ENCODE data around the gene EXOC6B. TPM values are rescaled to one million over a fixed set of nuclear protein-coding genes. Genes with fewer than 3 reads are reported as not detected.

EXOC6B gene
- total RNA-seq, 1 donor from 2014 or later: 45.6 TPM

GRCh38 chr2:72581560-72582181, 244.2 kb downstream of the EXOC6B start:
- Mint-ChIP-seq H3K9me3 (ENCODE audit: unreplicated experiment) (no peaks in the 10 kb centered on the region), H3K27me3 (ENCODE audit: unreplicated experiment) (no peaks in the 10 kb centered on the region), H3K4me1 (ENCODE audit: unreplicated experiment) (peaks cover 8% of the 10 kb centered on the region), H3K36me3 (ENCODE audit: low read depth, unreplicated experiment) (no peaks in the 10 kb centered on the region), H3K27ac (ENCODE audit: unreplicated experiment) (no peak overlapping the region), H3K4me3 (ENCODE audit: unreplicated experiment) (no peak overlapping the region)
- peak; percentile 6 for DNase-seq (ENCODE audit: low spot score)
- TF ChIP-seq CTCF (IDR thresholded peaks at IDR 0.05; ENCODE audit: unreplicated experiment): no peak

DNA sequence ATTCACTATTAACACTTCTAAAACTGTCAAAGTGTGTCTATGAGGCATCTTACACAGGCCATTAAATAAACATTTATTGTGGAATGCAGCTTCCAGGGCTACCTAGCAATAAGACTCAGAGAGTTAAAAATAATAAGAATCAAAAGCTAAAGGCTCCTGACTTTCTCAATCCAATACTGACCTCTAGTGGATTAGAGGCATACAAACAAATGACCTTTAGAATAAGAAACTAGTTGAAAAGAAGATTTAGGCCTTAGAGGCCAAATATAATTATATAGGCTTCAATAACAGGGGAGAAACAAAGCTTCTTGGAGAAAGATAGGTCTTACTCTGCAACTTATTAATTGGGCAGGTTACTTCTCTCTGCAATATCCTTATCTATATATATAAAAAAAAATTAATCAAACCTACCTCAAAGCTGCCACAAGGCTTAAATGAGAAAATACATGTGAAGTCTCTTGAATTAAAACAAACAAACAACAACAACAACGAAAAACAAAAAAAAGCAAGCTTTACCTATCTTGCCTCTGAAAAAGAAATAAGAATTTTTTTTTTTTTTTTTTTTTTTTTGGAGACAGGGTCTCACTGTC, 246.1 kb downstream of the EXOC6B start:
- Mint-ChIP-seq H3K4me3 (ENCODE audit: unreplicated experiment) (no peak overlapping the region), H3K27ac (ENCODE audit: unreplicated experiment) (no peak overlapping the region), H3K9me3 (ENCODE audit: unreplicated experiment) (no peaks in the 10 kb centered on the region), H3K36me3 (ENCODE audit: low read depth, unreplicated experiment) (no peaks in the 10 kb centered on the region), H3K27me3 (ENCODE audit: unreplicated experiment) (no peaks in the 10 kb centered on the region), H3K4me1 (ENCODE audit: unreplicated experiment) (peaks cover 13% of the 10 kb centered on the region)
- TF ChIP-seq CTCF (IDR thresholded peaks at IDR 0.05; ENCODE audit: unreplicated experiment): peak; percentile 64
- no peak for DNase-seq (ENCODE audit: low spot score)

DNA sequence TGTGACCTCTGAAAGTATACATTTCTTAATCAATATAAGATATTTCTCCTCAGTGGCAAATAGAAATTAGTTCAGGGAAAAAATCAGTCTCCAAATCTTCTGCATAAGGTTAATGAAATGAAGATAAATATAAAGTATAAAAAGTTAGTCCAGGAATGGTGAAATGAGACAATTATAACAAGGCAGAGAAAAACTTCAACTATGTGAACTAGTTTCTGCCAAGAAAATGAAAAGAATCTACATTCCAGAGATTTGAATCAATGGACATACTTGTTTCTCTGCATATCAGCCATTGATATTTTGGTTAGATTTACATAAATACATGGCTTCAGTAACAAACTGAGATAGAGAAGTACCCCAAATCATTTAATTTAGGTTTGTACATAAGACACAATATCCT, 249.0 kb downstream of the EXOC6B start:
- peaks cover 13% of the 10 kb centered on the region for H3K4me1 Mint-ChIP-seq (ENCODE audit: unreplicated experiment)
- DNase-seq (ENCODE audit: low spot score): no peak
- H3K27ac Mint-ChIP-seq (ENCODE audit: unreplicated experiment): no peak overlapping the region
- no peak overlapping the region for H3K4me3 Mint-ChIP-seq (ENCODE audit: unreplicated experiment)
- no peaks in the 10 kb centered on the region for H3K36me3 Mint-ChIP-seq (ENCODE audit: low read depth, unreplicated experiment)
- no peaks in the 10 kb centered on the region for H3K27me3 Mint-ChIP-seq (ENCODE audit: unreplicated experiment)
- no peak for TF ChIP-seq CTCF (IDR thresholded peaks at IDR 0.05; ENCODE audit: unreplicated experiment)
- H3K9me3 Mint-ChIP-seq (ENCODE audit: unreplicated experiment): no peaks in the 10 kb centered on the region

GRCh38 chr2:72576459-72576858, 249.4 kb downstream of the EXOC6B start:
- no peaks in the 10 kb centered on the region for H3K36me3 Mint-ChIP-seq (ENCODE audit: low read depth, unreplicated experiment)
- H3K27me3 Mint-ChIP-seq (ENCODE audit: unreplicated experiment): no peaks in the 10 kb centered on the region
- no peak overlapping the region for H3K27ac Mint-ChIP-seq (ENCODE audit: unreplicated experiment)
- DNase-seq (ENCODE audit: low spot score): no peak
- TF ChIP-seq CTCF (IDR thresholded peaks at IDR 0.05; ENCODE audit: unreplicated experiment): no peak
- H3K4me3 Mint-ChIP-seq (ENCODE audit: unreplicated experiment): no peak overlapping the region
- H3K9me3 Mint-ChIP-seq (ENCODE audit: unreplicated experiment): no peaks in the 10 kb centered on the region
- peaks cover 13% of the 10 kb centered on the region for H3K4me1 Mint-ChIP-seq (ENCODE audit: unreplicated experiment)

GRCh38 chr2:72574886-72575285, 250.9 kb downstream of the EXOC6B start:
- Mint-ChIP-seq H3K4me1 (ENCODE audit: unreplicated experiment) (peaks cover 13% of the 10 kb centered on the region), H3K27ac (ENCODE audit: unreplicated experiment) (no peak overlapping the region), H3K36me3 (ENCODE audit: low read depth, unreplicated experiment) (no peaks in the 10 kb centered on the region), H3K4me3 (ENCODE audit: unreplicated experiment) (no peak overlapping the region), H3K27me3 (ENCODE audit: unreplicated experiment) (no peaks in the 10 kb centered on the region), H3K9me3 (ENCODE audit: unreplicated experiment) (no peaks in the 10 kb centered on the region)
- no peak for TF ChIP-seq CTCF (IDR thresholded peaks at IDR 0.05; ENCODE audit: unreplicated experiment)
- DNase-seq (ENCODE audit: low spot score): no peak
